Trophoblast cell (in vitro differentiated cells and primary cell): ENCODE measurements around the gene FBXL2.
A peak's percentile ranks its signal among the peaks of the same experiment; 100 is the strongest.
"Not testable (repeated sequence)": the region's sequence is repeated elsewhere in the genome, so short reads cannot be mapped to it uniquely, and the experiment has no call there.

Experiments
- DNase-seq, 2 donors: peaks; one replicate each; pipeline ENCODE4 v3.0.0-alpha.2; 2016
- H2AFZ ChIP-seq: 2 replicates; pipeline ENCODE4 v1.6.1; 2013; ENCODE audit warnings: low read length, moderate library complexity, mild to moderate bottlenecking; ENCODE audit not compliant: insufficient read depth, poor library complexity
- H2AK5ac ChIP-seq: 2 replicates; pipeline ENCODE4 v1.6.1; 2013; ENCODE audit warnings: mild to moderate bottlenecking, low read length
- H2BK120ac ChIP-seq: 2 replicates; pipeline ENCODE4 v1.6.1; 2013; ENCODE audit warnings: low read length, mild to moderate bottlenecking, moderate library complexity; ENCODE audit not compliant: insufficient read depth, poor library complexity
- H2BK12ac ChIP-seq: 2 replicates; pipeline ENCODE4 v1.6.1; 2013; ENCODE audit warnings: mild to moderate bottlenecking, low read length, moderate library complexity
- H2BK5ac ChIP-seq: 2 replicates; pipeline ENCODE4 v1.6.1; 2013; ENCODE audit warnings: low read length, low read depth, moderate library complexity, mild to moderate bottlenecking; ENCODE audit not compliant: poor library complexity
- H3K14ac ChIP-seq: 2 replicates; pipeline ENCODE4 v1.6.1; 2013; ENCODE audit warnings: mild to moderate bottlenecking, low read length
- H3K18ac ChIP-seq: 2 replicates; pipeline ENCODE4 v1.6.1; 2013; ENCODE audit warnings: mild to moderate bottlenecking, low read length
- H3K23ac ChIP-seq: 2 replicates; pipeline ENCODE4 v1.6.1; 2013; ENCODE audit warnings: low read length
- H3K27ac ChIP-seq: 2 replicates; pipeline ENCODE4 v1.5.1; 2013; ENCODE audit warnings: low read depth, mild to moderate bottlenecking, inconsistent platforms, low read length, moderate library complexity
- H3K27me3 ChIP-seq: 2 replicates; pipeline ENCODE4 v1.6.1; 2013; ENCODE audit warnings: inconsistent platforms, mild to moderate bottlenecking, low read length, moderate library complexity; ENCODE audit not compliant: insufficient read depth
- H3K36me3 ChIP-seq, 2 experiments: 1 replicate in 1 of 2; 2 replicates in 1 of 2; pipeline ENCODE4 v1.6.1; 2013; ENCODE audit warnings: low read length in 2 of 2, mild to moderate bottlenecking in 2 of 2, moderate library complexity in 1 of 2; ENCODE audit not compliant: insufficient read depth in 2 of 2, control insufficient read depth in 1 of 2
- H3K4ac ChIP-seq: 2 replicates; pipeline ENCODE4 v1.6.1; 2013; ENCODE audit warnings: low read depth, mild to moderate bottlenecking, low read length, moderate library complexity
- H3K4me1 ChIP-seq, 2 experiments: 1 replicate in 1 of 2; 2 replicates in 1 of 2; pipeline ENCODE4 v1.6.1; 2013; ENCODE audit warnings: low read length in 2 of 2, mild to moderate bottlenecking in 2 of 2, moderate library complexity in 1 of 2; ENCODE audit not compliant: insufficient read depth in 2 of 2, control insufficient read depth in 1 of 2
- H3K4me2 ChIP-seq: 2 replicates; pipeline ENCODE4 v1.6.1; 2013; ENCODE audit warnings: inconsistent platforms, mild to moderate bottlenecking, low read length, moderate library complexity
- H3K4me3 ChIP-seq: 2 replicates; pipeline ENCODE4 v1.5.1; 2013; ENCODE audit warnings: mild to moderate bottlenecking, low read depth, low read length, inconsistent platforms
- H3K79me1 ChIP-seq: one replicate; pipeline ENCODE4 v1.6.1; 2013; ENCODE audit warnings: low read length
- H3K79me2 ChIP-seq: 2 replicates; pipeline ENCODE4 v1.6.1; 2013; ENCODE audit warnings: low read length, mild to moderate bottlenecking; ENCODE audit not compliant: control insufficient read depth, insufficient read depth, poor library complexity
- H3K9ac ChIP-seq: 2 replicates; pipeline ENCODE4 v1.6.1; 2013; ENCODE audit warnings: mild to moderate bottlenecking, low read length
- H3K9me3 ChIP-seq: 2 replicates; pipeline ENCODE4 v1.6.1; 2013; ENCODE audit warnings: low read depth, mild to moderate bottlenecking, control low read depth, inconsistent platforms, low read length; ENCODE audit not compliant: insufficient read depth
- H4K12ac ChIP-seq: 2 replicates; pipeline ENCODE4 v1.6.1; 2013; ENCODE audit warnings: low read depth, mild to moderate bottlenecking, low read length, moderate library complexity
- H4K8ac ChIP-seq: 2 replicates; pipeline ENCODE4 v1.6.1; 2013; ENCODE audit warnings: low read depth, mild to moderate bottlenecking, low read length, moderate library complexity
- H4K91ac ChIP-seq: one replicate; pipeline ENCODE4 v1.6.1; 2013; ENCODE audit warnings: low read depth, mild to moderate bottlenecking, low read length, moderate library complexity
- WGBS: extraction: QIAGEN DNeasy Blood & Tissue Kit; methylation state at CpG from one replicate; pipeline ENCODE4 v1.1.7; 2013; ENCODE audit warnings: missing lambda C conversion rate; ENCODE audit not compliant: insufficient read length, insufficient coverage; ENCODE audit errors: extremely low coverage; 5-methylcytosine and 5-hydroxymethylcytosine counted together

Gene FBXL2

DNA sequence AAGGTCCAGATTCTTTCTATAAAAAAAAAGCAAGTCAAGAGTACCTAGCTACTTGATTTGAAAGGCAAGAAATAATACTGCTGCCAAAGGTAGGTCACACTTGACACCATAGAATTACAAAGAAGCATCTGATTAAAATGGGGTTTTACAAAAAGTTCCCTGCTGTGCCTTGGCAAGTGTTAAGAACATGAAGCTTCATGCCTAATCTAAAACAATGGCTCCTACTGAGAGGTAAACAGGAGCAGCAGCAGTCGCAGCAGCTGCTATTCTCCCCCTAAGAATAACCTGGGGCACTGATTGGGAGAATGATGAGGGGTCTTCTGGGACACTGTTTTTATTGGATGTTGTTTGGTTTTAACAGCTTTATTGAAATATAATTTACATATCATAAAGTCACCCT lies 148.8 kb downstream of the FBXL2 start:
- WGBS = no CpG with 5 or more reads among the region's 1 CpG
- Histone ChIP-seq H3K27ac (no peak overlapping the region), H3K36me3 (peaks cover 8% of the 10 kb centered on the region in 2 experiments), H4K91ac (no peak overlapping the region), H2BK5ac (no peak overlapping the region), H4K12ac (no peak overlapping the region), H4K8ac (no peak overlapping the region), H3K23ac (no peak overlapping the region), H2AK5ac (no peak overlapping the region), H3K18ac (no peak overlapping the region), H3K9ac (no peak overlapping the region), H3K4me3 (no peak overlapping the region), H3K4me1 (peaks cover 3 to 5% of the 10 kb centered on the region in 2 experiments), H2BK12ac (no peak overlapping the region), H2AFZ (no peak overlapping the region), H3K9me3 (no peaks in the 10 kb centered on the region), H3K79me1 (no peaks in the 10 kb centered on the region), H3K14ac (no peak overlapping the region), H3K79me2 (peaks cover 5% of the 10 kb centered on the region), H3K4me2 (no peak overlapping the region), H2BK120ac (no peak overlapping the region), H3K4ac (no peak overlapping the region), H3K27me3 (no peaks in the 10 kb centered on the region)
- DNase-seq = no peak

DNA sequence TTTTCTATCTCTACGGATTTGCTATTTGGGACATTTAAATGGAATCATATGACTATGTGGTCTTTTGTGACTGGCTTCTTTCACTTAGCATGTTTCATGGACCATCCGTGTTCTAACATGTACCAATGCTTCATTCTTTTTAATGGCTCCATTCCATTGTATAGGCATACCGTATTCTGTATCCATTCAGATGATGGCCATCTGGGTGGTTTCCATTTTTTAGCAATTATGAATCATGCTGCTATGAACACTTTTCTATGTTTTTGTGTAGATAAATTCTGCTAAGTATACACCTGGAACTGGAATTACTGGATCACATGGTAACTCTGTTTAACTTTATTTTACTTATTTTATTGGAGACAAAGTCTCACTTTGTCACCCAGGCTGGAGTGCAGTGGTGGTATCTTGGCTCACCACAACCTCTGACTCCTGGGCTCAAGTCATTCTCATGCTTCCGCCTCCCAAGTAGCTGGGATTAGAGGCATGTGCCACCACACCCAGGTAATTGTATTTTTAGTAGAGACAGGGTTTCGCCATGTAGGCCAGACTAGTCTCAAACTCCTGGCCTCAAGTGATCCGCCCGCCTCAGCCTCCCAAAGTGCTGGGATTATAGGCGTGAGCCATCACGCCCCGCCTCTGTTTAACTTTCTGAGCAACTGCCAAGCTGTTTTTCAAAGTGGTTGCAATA lies 149.5 kb downstream of the FBXL2 start:
- no peak overlapping the region for H3K9ac ChIP-seq
- no peak overlapping the region for H4K8ac ChIP-seq
- no peak overlapping the region for H3K27ac ChIP-seq
- H3K4me2 ChIP-seq = no peak overlapping the region
- peaks cover 3 to 5% of the 10 kb centered on the region in 2 experiments for H3K4me1 ChIP-seq
- peak; percentile 29 to 57 for DNase-seq
- no peak overlapping the region for H3K4me3 ChIP-seq
- H3K79me2 ChIP-seq = peaks cover 5% of the 10 kb centered on the region
- no peak overlapping the region for H3K14ac ChIP-seq
- no peak overlapping the region for H3K18ac ChIP-seq
- no peaks in the 10 kb centered on the region for H3K27me3 ChIP-seq
- no peak overlapping the region for H2AFZ ChIP-seq
- peaks cover 3 to 4% of the 10 kb centered on the region in 2 experiments for H3K36me3 ChIP-seq
- no peak overlapping the region for H2BK12ac ChIP-seq
- H4K91ac ChIP-seq = no peak overlapping the region
- H3K4ac ChIP-seq = no peak overlapping the region
- H2BK5ac ChIP-seq = no peak overlapping the region
- no peak overlapping the region for H2BK120ac ChIP-seq
- no peak overlapping the region for H4K12ac ChIP-seq
- H3K79me1 ChIP-seq = no peaks in the 10 kb centered on the region
- no peak overlapping the region for H3K23ac ChIP-seq
- H3K9me3 ChIP-seq = no peaks in the 10 kb centered on the region
- no CpG with 5 or more reads among the region's 10 CpGs for WGBS
- no peak overlapping the region for H2AK5ac ChIP-seq

DNA sequence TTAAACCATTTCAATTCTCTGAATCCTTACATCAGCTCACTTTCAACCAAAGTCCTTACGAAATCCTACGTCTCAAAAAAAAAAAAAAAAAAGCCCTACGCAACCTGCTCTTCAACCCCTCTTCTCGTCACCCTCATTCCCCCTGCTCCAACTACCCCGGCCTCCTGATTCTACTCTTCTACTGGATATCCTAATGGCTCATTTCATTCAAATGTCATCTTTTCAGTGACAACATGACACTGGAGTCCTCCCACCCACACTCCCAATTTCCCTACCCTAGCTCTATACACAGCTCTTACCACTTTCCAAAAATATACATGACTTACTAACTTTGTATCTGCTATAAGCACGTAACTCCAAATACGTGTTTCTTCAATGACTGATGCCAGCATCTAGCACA lies 151.5 kb downstream of the FBXL2 start:
- H2BK5ac ChIP-seq = no peak overlapping the region
- DNase-seq = no peak
- peaks cover 9% of the 10 kb centered on the region for H3K79me2 ChIP-seq
- no peak overlapping the region for H4K8ac ChIP-seq
- no peaks in the 10 kb centered on the region for H3K9me3 ChIP-seq
- no peaks in the 10 kb centered on the region for H3K36me3 ChIP-seq
- peaks cover 5 to 6% of the 10 kb centered on the region in 2 experiments for H3K4me1 ChIP-seq
- H2BK120ac ChIP-seq = no peak overlapping the region
- H4K12ac ChIP-seq = no peak overlapping the region
- no peak overlapping the region for H2BK12ac ChIP-seq
- no peak overlapping the region for H3K27ac ChIP-seq
- no peaks in the 10 kb centered on the region for H3K79me1 ChIP-seq
- no peak overlapping the region for H3K9ac ChIP-seq
- H4K91ac ChIP-seq = no peak overlapping the region
- peak overlapping the region; percentile 96 for H3K4ac ChIP-seq
- H3K4me2 ChIP-seq = no peak overlapping the region
- no peak overlapping the region for H3K18ac ChIP-seq
- H3K14ac ChIP-seq = no peak overlapping the region
- no peak overlapping the region for H2AK5ac ChIP-seq
- no peaks in the 10 kb centered on the region for H3K27me3 ChIP-seq
- H3K4me3 ChIP-seq = no peak overlapping the region
- H2AFZ ChIP-seq = no peak overlapping the region
- 100% methylated on average over 2 of the region's 7 CpGs for WGBS
- H3K23ac ChIP-seq = no peak overlapping the region

DNA sequence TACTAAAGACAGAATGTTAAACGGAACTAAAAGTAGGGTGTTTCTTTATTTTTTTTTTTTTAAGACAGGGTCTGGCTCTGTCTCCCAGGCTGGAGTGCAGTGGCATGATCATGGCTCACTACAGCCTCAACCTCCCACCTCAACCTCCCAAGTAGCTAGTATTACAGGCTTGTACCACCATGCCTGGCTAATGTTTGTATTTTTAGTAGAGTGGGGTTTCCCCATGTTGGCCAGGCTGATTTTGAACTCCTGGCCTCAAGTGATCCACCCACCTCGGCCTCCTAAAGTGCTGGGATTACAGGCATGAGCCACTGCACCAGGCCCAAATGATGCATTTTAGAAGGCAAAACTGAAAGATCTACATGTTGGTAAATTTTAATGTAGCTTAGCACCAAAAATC lies 152.1 kb downstream of the FBXL2 start:
- H3K36me3 ChIP-seq, H3K23ac ChIP-seq, H3K18ac ChIP-seq, H2BK12ac ChIP-seq, H4K12ac ChIP-seq, H3K4me1 ChIP-seq, H3K9ac ChIP-seq, H3K27me3 ChIP-seq, H2AFZ ChIP-seq, H3K4me3 ChIP-seq, H2BK120ac ChIP-seq, H3K9me3 ChIP-seq, H3K4me2 ChIP-seq, H4K91ac ChIP-seq, H4K8ac ChIP-seq, H3K27ac ChIP-seq, H2AK5ac ChIP-seq, H3K79me1 ChIP-seq, DNase-seq, H3K14ac ChIP-seq, H2BK5ac ChIP-seq: not testable (repeated sequence)
- Histone ChIP-seq H3K79me2 (peaks cover 10% of the 10 kb centered on the region), H3K4ac (peak overlapping the region; percentile 83)
- WGBS = no CpG with 5 or more reads among the region's 2 CpGs
